GM12878 (cell line): ENCODE measurements around the gene TTYH1. TPM values are rescaled to one million over a fixed set of nuclear protein-coding genes. Genes with fewer than 3 reads are reported as not detected.

ENCODE experiments used
- CHD1 ChIP-seq: IDR thresholded peaks from 2 replicates; pipeline ENCODE4 v1.6.1; 2012; ENCODE audit warnings: low read depth, low read length, improper control_type of control experiment
- CREB1 ChIP-seq: IDR thresholded peaks from 2 replicates; pipeline ENCODE4 v1.6.1; 2012; ENCODE audit warnings: low read depth, mild to moderate bottlenecking, inconsistent platforms
- ESRRA ChIP-seq: IDR thresholded peaks from 2 replicates; pipeline ENCODE4 v1.6.1; 2012; ENCODE audit warnings: mild to moderate bottlenecking, low read length, improper control_type of control experiment
- HDGF ChIP-seq: fragments of 450-650 bp; IDR thresholded peaks from 2 replicates; pipeline ENCODE4 v1.6.1; 2016; ENCODE audit warnings: antibody characterized with exemption
- IKZF1 ChIP-seq: fragments of 450-650 bp; conservative IDR thresholded peaks from 2 replicates; pipeline ENCODE4 v1.6.1; 2017; ENCODE audit warnings: antibody characterized with exemption, mild to moderate bottlenecking
- KLF5 ChIP-seq: fragments of 450-650 bp; IDR thresholded peaks from 2 replicates; pipeline ENCODE4 v1.6.1; 2014; ENCODE audit warnings: mild to moderate bottlenecking; ENCODE audit not compliant: partially characterized antibody
- MLLT1 ChIP-seq: fragments of 450-650 bp; IDR thresholded peaks from 2 replicates; pipeline ENCODE4 v1.6.1; 2016; ENCODE audit warnings: mild to moderate bottlenecking
- MTA3 ChIP-seq: IDR thresholded peaks from 2 replicates; pipeline ENCODE4 v1.6.1; 2012; ENCODE audit warnings: low read length, inconsistent platforms, borderline replicate concordance
- MXI1 ChIP-seq: fragments of 150-350 bp; IDR thresholded peaks from 2 replicates; pipeline ENCODE4 v1.6.1; 2011; ENCODE audit warnings: low read depth, mild to moderate bottlenecking, inconsistent platforms, low read length, improper control_type of control experiment
- NBN ChIP-seq: fragments of 450-650 bp; IDR thresholded peaks from 2 replicates; pipeline ENCODE4 v1.6.1; 2016
- NR2C2 ChIP-seq: IDR thresholded peaks from 2 replicates; pipeline ENCODE4 v1.6.1; 2011; ENCODE audit warnings: borderline replicate concordance, low read depth; ENCODE audit not compliant: control insufficient read depth, insufficient read length
- PAX8 ChIP-seq: fragments of 450-650 bp; IDR thresholded peaks from 2 replicates; pipeline ENCODE4 v1.6.1; 2017; ENCODE audit warnings: mild to moderate bottlenecking, moderate library complexity
- RBBP5 ChIP-seq: fragments of 200-600 bp; sonication (generic); conservative IDR thresholded peaks from 2 replicates; pipeline ENCODE4 v1.6.1; 2016
- SPI1 ChIP-seq: IDR thresholded peaks from 2 replicates; pipeline ENCODE4 v1.6.1; 2011; ENCODE audit warnings: low read depth, mild to moderate bottlenecking, low read length, moderate library complexity, borderline replicate concordance; ENCODE audit not compliant: insufficient read depth
- SREBF1 ChIP-seq: IDR thresholded peaks from 2 replicates; pipeline ENCODE4 v1.6.1; 2012; ENCODE audit warnings: mild to moderate bottlenecking, low read length
- ZSCAN29 ChIP-seq: fragments of 450-650 bp; IDR thresholded peaks from 2 replicates; pipeline ENCODE4 v1.6.1; 2017; ENCODE audit warnings: mild to moderate bottlenecking, moderate library complexity
- polyA plus RNA-seq, 11 experiments: library from polyadenylated mRNA; depleted of rRNA in 4 of 11; unstranded in 6 of 11; stranded (reverse) in 5 of 11; fragments of >200 nt; fragmentation: Nextera tagmentation in 4 of 11; fragmentation: Illumina TruSeq in 1 of 11; extraction: Ambion mirVana in 4 of 11; extraction: Trizol in 1 of 11; gene quantifications; 1 replicate in 1 of 11; 2 replicates in 10 of 11; pipeline versions ENCODE4 v1.2.1 to v1.2.3, GENCODE V29; 2011 to 2016; ENCODE audit warnings: inconsistent platforms in 2 of 11, missing spikeins in 2 of 11, low read depth in 1 of 11
- total RNA-seq, 4 experiments: library from RNA; depleted of rRNA in 3 of 4; stranded (reverse); fragments of >200 nt in 3 of 4; fragmentation: Illumina TruSeq in 1 of 4; extraction: Trizol in 1 of 4; gene quantifications; 2 replicates each; pipeline versions ENCODE4 v1.2.1 to v1.2.3, GENCODE V29; 2013 to 2021
- TF ChIP-seq, protein P1 (sequence below): fragments of 450-650 bp; IDR thresholded peaks from 2 replicates; pipeline ENCODE4 v1.6.1; 2018; ENCODE audit warnings: mild to moderate bottlenecking, low read depth, moderate library complexity; ENCODE audit not compliant: partially characterized antibody
- TF ChIP-seq, protein P2 (sequence below): fragments of 450-650 bp; IDR thresholded peaks from 2 replicates; pipeline ENCODE4 v1.6.1; 2016; ENCODE audit warnings: mild to moderate bottlenecking, moderate library complexity, borderline replicate concordance
- TF ChIP-seq, protein P3 (sequence below): fragments of 450-650 bp; IDR thresholded peaks from 2 replicates; pipeline ENCODE4 v1.6.1; 2014; ENCODE audit warnings: mild to moderate bottlenecking

The TTYH1 gene
- total and polyA plus RNA-seq, 10 of the 15 experiments (the other 5 are each of a cell fraction or from before 2014, with no cell fraction given), result 0.01 to 0.36 (median 0.09) TPM; not detected in 3

DNA sequence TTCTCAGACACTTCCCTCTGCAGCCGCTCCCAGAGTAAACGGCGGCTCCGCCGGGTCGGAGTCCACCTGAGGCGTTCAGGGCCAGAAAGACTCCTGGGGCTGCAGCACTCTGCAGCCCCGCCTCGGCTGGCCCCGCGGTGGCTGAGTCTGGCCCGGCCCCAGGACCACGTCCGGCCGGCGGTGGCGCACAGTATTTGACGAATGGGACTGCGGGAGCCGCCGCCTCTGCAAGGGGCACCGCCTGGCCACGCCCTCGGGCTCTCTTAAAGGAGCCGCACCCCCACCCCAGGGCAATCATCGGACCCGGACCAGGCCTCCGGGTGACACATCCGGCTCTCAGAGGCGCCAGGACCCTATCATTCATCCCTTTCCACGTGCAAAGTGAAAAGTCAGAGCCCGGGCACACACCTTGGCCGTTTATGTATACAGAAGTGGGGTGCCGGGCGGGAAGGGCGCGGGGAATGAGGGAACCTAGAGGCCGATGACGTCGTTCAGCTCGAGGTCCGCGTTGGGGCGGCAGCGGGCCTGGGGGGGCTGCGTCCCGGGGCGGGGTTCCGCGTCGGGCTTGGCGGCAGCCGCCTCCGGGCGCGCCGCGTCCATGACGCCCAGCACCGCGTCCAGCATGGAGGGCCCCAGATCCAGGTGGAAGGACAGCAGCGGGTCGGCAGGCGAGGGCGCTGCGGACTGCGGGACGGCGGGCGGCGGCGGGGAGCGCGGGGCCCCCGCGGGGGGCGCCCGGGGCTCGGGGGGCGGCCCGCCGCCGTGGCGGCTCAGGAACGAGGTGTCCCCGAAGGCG, 49.6 kb downstream of the TTYH1 start (continued):
- TF ChIP-seq, protein P1, sequence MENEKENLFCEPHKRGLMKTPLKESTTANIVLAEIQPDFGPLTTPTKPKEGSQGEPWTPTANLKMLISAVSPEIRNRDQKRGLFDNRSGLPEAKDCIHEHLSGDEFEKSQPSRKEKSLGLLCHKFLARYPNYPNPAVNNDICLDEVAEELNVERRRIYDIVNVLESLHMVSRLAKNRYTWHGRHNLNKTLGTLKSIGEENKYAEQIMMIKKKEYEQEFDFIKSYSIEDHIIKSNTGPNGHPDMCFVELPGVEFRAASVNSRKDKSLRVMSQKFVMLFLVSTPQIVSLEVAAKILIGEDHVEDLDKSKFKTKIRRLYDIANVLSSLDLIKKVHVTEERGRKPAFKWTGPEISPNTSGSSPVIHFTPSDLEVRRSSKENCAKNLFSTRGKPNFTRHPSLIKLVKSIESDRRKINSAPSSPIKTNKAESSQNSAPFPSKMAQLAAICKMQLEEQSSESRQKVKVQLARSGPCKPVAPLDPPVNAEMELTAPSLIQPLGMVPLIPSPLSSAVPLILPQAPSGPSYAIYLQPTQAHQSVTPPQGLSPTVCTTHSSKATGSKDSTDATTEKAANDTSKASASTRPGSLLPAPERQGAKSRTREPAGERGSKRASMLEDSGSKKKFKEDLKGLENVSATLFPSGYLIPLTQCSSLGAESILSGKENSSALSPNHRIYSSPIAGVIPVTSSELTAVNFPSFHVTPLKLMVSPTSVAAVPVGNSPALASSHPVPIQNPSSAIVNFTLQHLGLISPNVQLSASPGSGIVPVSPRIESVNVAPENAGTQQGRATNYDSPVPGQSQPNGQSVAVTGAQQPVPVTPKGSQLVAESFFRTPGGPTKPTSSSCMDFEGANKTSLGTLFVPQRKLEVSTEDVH, result no peak
- TF ChIP-seq, protein P2, sequence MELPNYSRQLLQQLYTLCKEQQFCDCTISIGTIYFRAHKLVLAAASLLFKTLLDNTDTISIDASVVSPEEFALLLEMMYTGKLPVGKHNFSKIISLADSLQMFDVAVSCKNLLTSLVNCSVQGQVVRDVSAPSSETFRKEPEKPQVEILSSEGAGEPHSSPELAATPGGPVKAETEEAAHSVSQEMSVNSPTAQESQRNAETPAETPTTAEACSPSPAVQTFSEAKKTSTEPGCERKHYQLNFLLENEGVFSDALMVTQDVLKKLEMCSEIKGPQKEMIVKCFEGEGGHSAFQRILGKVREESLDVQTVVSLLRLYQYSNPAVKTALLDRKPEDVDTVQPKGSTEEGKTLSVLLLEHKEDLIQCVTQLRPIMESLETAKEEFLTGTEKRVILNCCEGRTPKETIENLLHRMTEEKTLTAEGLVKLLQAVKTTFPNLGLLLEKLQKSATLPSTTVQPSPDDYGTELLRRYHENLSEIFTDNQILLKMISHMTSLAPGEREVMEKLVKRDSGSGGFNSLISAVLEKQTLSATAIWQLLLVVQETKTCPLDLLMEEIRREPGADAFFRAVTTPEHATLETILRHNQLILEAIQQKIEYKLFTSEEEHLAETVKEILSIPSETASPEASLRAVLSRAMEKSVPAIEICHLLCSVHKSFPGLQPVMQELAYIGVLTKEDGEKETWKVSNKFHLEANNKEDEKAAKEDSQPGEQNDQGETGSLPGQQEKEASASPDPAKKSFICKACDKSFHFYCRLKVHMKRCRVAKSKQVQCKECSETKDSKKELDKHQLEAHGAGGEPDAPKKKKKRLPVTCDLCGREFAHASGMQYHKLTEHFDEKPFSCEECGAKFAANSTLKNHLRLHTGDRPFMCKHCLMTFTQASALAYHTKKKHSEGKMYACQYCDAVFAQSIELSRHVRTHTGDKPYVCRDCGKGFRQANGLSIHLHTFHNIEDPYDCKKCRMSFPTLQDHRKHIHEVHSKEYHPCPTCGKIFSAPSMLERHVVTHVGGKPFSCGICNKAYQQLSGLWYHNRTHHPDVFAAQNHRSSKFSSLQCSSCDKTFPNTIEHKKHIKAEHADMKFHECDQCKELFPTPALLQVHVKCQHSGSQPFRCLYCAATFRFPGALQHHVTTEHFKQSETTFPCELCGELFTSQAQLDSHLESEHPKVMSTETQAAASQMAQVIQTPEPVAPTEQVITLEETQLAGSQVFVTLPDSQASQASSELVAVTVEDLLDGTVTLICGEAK, result peak; percentile 39; the same call in 1 of the 2 replicates
- no peak for TF ChIP-seq SPI1
- peak; percentile 50; the same call in 1 of the 2 replicates for TF ChIP-seq IKZF1
- no peak for TF ChIP-seq ZSCAN29
- peak; percentile 91 for TF ChIP-seq CREB1
- no peak for TF ChIP-seq SREBF1
- no peak for TF ChIP-seq CHD1
- TF ChIP-seq MTA3, result no peak
- TF ChIP-seq MLLT1, result 0 out of 2 replicates have a peak, but pooled peaks have one; percentile 43
- TF ChIP-seq PAX8, result no peak
- TF ChIP-seq RBBP5, result no peak
- TF ChIP-seq ESRRA, result no peak
- TF ChIP-seq NBN, result peak; percentile 65; the same call in 1 of the 2 replicates
- TF ChIP-seq, protein P3, sequence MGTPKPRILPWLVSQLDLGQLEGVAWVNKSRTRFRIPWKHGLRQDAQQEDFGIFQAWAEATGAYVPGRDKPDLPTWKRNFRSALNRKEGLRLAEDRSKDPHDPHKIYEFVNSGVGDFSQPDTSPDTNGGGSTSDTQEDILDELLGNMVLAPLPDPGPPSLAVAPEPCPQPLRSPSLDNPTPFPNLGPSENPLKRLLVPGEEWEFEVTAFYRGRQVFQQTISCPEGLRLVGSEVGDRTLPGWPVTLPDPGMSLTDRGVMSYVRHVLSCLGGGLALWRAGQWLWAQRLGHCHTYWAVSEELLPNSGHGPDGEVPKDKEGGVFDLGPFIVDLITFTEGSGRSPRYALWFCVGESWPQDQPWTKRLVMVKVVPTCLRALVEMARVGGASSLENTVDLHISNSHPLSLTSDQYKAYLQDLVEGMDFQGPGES, result no peak
- peak; percentile 45 for TF ChIP-seq KLF5
- no peak for TF ChIP-seq HDGF
- TF ChIP-seq MXI1, result no peak
- TF ChIP-seq NR2C2, result no peak
